Measurements from ENCODE around the gene STIMATE. TPM values are rescaled to one million over a fixed set of nuclear protein-coding genes. Genes with fewer than 3 reads are reported as not detected.
A peak's percentile ranks its signal among the peaks of the same experiment; 100 is the strongest.

STIMATE gene
- total and polyA plus RNA-seq, 2 donors from 2014 or later, result 21.4 to 23.3 TPM

- Histone ChIP-seq H3K36me3 (ENCODE audit: control insufficient read depth in 2 of 3, insufficient read depth in 3 of 3, low read length in 3 of 3) (peaks cover under 1 to 9% (median 3%) of the 10 kb centered on the region in 3 donors), H3K9me3 (ENCODE audit: control insufficient read depth in 2 of 3, insufficient read depth in 1 of 3, low read length in 3 of 3) (no peaks in the 10 kb centered on the region), H3K9ac (ENCODE audit: low read length in 3 of 3) (no peak overlapping the region), H3K4me3 (ENCODE audit: low read length in 3 of 3) (no peak overlapping the region), H3K4me1 (ENCODE audit: control insufficient read depth in 2 of 3, insufficient read depth in 2 of 3, low read depth in 1 of 3, low read length in 3 of 3) (no peaks in the 10 kb centered on the region), H3K27ac (ENCODE audit: low read depth in 2 of 2, low read length in 2 of 2) (no peak overlapping the region), H3K27me3 (ENCODE audit: control insufficient read depth, insufficient read depth, low read length) (no peaks in the 10 kb centered on the region)
- no peak for TF ChIP-seq CTCF (IDR thresholded peaks at IDR 0.05; ENCODE audit: borderline replicate concordance, extremely low read depth, insufficient read depth)
- DNase-seq, result no peak
- no peak for FAIRE-seq
- intact Hi-C loops (cut with DNase I), result no loop called here
These were observed 40.2 kb downstream of the STIMATE start for GRCh38 chr3:52857133-52857532.

- no peaks in the 10 kb centered on the region for H3K4me1 ChIP-seq (ENCODE audit: control insufficient read depth in 2 of 3, insufficient read depth in 2 of 3, low read depth in 1 of 3, low read length in 3 of 3)
- DNase-seq (no peak), FAIRE-seq (no peak)
- no peak overlapping the region for H3K4me3 ChIP-seq (ENCODE audit: low read length in 3 of 3)
- no peaks in the 10 kb centered on the region for H3K27me3 ChIP-seq (ENCODE audit: control insufficient read depth, insufficient read depth, low read length)
- H3K27ac ChIP-seq (ENCODE audit: low read depth in 2 of 2, low read length in 2 of 2), result no peak overlapping the region
- peaks cover 2 to 14% (median 7%) of the 10 kb centered on the region in 3 donors for H3K36me3 ChIP-seq (ENCODE audit: control insufficient read depth in 2 of 3, insufficient read depth in 3 of 3, low read length in 3 of 3)
- no peaks in the 10 kb centered on the region for H3K9me3 ChIP-seq (ENCODE audit: control insufficient read depth in 2 of 3, insufficient read depth in 1 of 3, low read length in 3 of 3)
- no peak overlapping the region for H3K9ac ChIP-seq (ENCODE audit: low read length in 3 of 3)
- intact Hi-C loops (cut with DNase I), result no loop called here
- no peak for TF ChIP-seq CTCF (IDR thresholded peaks at IDR 0.05; ENCODE audit: borderline replicate concordance, extremely low read depth, insufficient read depth)
These were observed 40.7 kb downstream of the STIMATE start for GRCh38 chr3:52856666-52857065.

DNA sequence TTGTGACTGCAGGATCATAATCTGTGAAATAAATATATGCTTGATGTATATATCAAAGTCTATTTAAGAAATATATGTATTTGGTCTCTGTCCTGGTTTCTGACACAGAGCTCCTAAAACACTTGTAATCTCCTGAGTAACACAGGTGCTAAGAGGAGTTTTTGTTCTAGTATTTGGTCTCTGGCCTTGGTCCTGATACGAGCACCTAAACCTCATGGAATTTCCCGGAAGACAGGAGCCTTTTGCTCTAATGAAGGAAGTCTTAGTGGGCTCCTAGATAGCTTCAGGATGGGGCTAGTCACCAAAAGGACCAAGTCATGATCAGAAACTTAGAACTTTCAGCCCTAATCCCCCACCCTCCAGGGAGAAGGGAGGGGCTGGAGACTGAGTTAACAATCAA lies 43.3 kb downstream of the STIMATE start:
- Histone ChIP-seq H3K27ac (ENCODE audit: low read depth in 2 of 2, low read length in 2 of 2) (no peak overlapping the region), H3K4me1 (ENCODE audit: control insufficient read depth in 2 of 3, insufficient read depth in 2 of 3, low read depth in 1 of 3, low read length in 3 of 3) (no peaks in the 10 kb centered on the region), H3K9ac (ENCODE audit: low read length in 3 of 3) (no peak overlapping the region), H3K4me3 (ENCODE audit: low read length in 3 of 3) (no peak overlapping the region), H3K36me3 (ENCODE audit: control insufficient read depth in 2 of 3, insufficient read depth in 3 of 3, low read length in 3 of 3) (peaks cover 2 to 22% (median 12%) of the 10 kb centered on the region in 3 donors), H3K9me3 (ENCODE audit: control insufficient read depth in 2 of 3, insufficient read depth in 1 of 3, low read length in 3 of 3) (no peaks in the 10 kb centered on the region), H3K27me3 (ENCODE audit: control insufficient read depth, insufficient read depth, low read length) (no peaks in the 10 kb centered on the region)
- peak in 2 of 5 donors; percentile 39 to 55 for DNase-seq
- FAIRE-seq, result no peak
- intact Hi-C loops (cut with DNase I), result no loop called here
- TF ChIP-seq CTCF (IDR thresholded peaks at IDR 0.05; ENCODE audit: borderline replicate concordance, extremely low read depth, insufficient read depth), result no peak

DNA sequence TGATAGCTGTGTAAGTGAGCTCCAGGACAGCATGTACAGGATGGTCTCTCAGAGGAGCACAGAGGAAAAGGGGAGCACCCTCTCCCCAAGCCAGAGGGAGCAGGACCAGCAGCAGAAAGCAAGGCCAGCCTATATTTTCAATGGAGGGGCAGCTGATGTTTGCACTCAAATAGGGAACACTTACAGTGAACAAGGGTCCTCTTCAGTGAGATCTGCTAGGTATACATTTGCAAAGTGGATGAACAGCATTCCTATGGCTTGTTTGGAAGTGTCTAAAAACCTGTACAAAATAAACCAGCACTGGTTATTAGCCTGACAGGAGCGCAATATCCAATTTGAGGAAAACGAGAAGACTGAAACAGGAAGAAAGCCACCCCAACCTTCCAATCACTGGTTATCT lies 44.9 kb downstream of the STIMATE start:
- no peak overlapping the region for H3K9ac ChIP-seq (ENCODE audit: low read length in 3 of 3)
- H3K4me3 ChIP-seq (ENCODE audit: low read length in 3 of 3), result no peak overlapping the region
- H3K4me1 ChIP-seq (ENCODE audit: control insufficient read depth in 2 of 3, insufficient read depth in 2 of 3, low read depth in 1 of 3, low read length in 3 of 3), result no peaks in the 10 kb centered on the region
- H3K27me3 ChIP-seq (ENCODE audit: control insufficient read depth, insufficient read depth, low read length), result no peaks in the 10 kb centered on the region
- no peak for TF ChIP-seq CTCF (IDR thresholded peaks at IDR 0.05; ENCODE audit: borderline replicate concordance, extremely low read depth, insufficient read depth)
- FAIRE-seq (no peak), DNase-seq (no peak)
- intact Hi-C loops (cut with DNase I), result no loop called here
- peaks cover 2 to 31% (median 17%) of the 10 kb centered on the region in 3 donors for H3K36me3 ChIP-seq (ENCODE audit: control insufficient read depth in 2 of 3, insufficient read depth in 3 of 3, low read length in 3 of 3)
- H3K9me3 ChIP-seq (ENCODE audit: control insufficient read depth in 2 of 3, insufficient read depth in 1 of 3, low read length in 3 of 3), result no peaks in the 10 kb centered on the region
- H3K27ac ChIP-seq (ENCODE audit: low read depth in 2 of 2, low read length in 2 of 2), result no peak overlapping the region

Data from kidney (tissue), 14 donors.